ENCODE data around the gene ARMH1.

ARMH1 gene

GRCh38 chr1:44670751-44671640 is 3.5 kb upstream of the ARMH1 start:
- DNase-seq (ENCODE audit: low read depth): no peak

- DNase-seq (ENCODE audit: low read depth): no peak
Measured at GRCh38 chr1:44672254-44672955, 2.1 kb upstream of the ARMH1 start.

DNA sequence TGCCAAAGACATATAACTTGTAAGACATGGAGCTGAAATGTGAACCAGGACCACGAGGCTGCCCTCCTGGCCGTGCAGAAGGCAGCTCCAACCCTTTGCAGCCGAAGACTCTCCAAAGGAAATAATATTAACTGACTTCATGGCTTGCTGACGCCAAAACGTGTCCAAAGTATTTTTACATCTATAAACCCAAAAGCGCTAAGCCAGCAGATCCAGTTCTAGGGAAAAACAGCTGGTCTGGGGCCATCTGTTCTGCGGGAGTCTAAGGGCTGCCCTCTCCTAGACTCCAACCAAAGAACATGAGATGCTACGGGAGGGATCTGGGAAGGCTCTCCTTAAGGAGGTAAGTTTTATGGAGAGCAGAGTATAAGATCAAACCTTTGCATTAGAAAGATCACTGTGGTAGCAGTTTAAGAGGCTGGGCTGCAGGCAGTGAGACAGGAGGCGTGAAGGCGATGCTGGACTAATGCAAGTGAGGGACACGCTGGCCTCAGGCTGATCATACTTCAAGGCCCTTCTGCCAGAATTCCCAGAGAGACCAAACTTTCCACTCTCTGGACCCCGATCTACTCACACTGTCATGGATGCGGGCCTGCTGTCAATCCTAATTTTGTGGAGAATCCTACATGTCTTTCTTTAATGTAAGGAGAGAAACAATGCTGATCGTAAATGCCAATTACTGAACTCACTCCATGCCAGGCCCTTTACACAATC is 1.4 kb upstream of the ARMH1 start:
- no peak for DNase-seq (ENCODE audit: low read depth)

DNA sequence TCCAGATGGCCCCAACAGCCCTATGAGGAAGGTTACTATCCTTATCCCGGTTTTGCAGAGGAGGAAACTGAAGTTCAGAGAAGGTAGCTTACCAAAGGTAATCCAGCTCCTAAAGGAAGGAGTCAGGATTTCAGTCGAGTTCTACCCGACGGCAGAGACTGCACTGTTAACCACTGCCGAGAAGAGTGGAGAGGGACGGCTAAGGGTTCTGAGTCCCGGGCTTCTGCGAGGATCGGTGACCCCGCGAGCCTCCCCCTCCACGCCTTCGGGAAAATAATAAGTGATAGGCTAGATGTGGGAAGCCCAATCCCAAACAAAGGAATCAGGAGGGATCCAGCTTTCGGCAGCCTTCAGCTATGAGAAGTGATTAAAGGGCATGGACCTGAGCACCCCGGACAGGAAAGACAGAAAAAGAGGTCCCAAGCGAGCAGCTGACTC is 820 bp upstream of the ARMH1 start:
- DNase-seq (ENCODE audit: low read depth): no peak

DNA sequence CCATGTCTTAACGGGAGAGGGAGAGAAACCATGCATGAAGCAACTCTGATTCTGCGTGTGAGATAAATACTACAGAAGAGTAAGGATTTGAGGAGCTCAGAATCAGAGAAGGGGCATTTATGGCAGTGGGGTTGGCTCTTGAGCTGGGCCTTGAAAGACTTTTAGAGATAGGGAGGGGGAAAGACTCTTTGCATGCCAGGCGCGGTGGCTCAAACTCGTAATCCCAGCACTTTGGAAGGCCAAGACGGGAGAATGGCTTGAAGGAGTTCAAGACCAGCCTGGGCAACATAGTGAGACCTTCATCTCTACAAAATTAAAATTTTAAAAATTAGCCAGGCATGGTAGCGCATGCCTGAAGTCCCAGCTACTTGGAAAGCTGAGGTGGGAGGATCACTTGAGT is 672 bp downstream of the ARMH1 start:
- DNase-seq (ENCODE audit: low read depth): no peak

GRCh38 chr1:44676484-44677200 is 2.1 kb downstream of the ARMH1 start:
- no peak for DNase-seq (ENCODE audit: low read depth)

DNA sequence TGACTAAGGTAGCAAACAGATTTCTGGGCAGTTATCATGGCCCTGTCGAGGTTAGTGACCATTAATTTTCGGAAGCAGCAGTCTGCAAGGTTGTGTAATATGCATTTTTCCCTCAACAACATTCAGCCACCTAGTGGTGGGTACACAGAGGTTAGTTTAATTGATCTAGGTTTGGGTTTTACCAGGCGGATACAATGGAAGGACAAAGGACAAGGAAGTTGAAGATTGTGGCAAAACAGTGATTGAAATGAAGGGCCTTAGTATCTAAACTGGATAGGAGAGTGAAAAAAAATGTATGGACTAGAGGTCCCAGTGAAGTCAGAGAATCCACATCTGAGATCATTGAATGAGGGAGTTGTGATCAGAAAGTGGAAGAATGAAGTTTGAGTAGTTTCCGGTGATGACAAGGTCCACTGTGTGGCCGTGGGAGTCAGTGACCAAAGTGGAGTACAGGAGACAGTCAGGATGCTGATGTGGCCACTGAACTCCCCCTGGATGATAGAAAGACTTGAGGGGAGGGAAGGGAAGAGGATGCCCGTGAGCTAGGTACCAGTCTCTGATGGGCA is 2.8 kb downstream of the ARMH1 start:
- DNase-seq (ENCODE audit: low read depth): no peak

DNA sequence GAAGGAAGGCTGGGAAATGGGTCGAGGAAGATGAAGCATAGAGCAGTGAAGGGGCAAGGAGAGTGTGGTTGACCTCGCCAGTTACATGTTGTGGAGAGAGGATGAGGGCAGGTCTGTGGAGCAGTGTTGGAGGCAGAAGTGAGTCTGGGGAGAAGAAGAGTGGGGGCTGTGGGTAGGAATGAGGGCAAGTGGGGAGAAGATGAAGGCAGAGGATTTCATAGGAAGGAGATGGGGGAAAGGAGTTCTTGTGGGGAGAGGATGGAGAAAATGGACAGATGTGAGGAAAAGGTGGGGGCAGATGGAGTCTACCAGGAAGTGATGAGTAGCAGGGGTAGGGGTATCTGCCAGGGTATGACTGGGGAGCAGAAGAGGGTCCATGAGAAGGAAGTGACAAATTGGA is 3.6 kb downstream of the ARMH1 start:
- DNase-seq (ENCODE audit: low read depth): no peak

DNA sequence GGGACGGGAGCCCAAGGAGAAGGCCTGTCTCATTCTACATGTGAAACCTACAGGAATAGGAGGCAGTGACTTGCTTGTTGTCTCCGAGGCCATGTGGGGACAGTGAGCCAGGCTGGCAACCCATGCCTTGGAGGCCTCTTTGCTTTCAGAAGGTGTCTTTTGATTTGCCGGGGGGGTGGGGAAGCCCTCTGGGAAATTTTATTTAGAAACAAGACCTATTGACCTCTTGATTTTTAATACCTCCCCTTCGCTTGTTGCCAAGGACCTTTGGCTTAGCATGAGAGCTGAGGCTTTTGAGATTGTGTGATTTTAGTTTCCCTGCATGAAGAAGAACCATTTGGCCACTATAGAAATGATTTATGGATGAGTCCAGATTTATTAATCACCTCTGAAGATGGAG is 4.1 kb downstream of the ARMH1 start:
- no peak for DNase-seq (ENCODE audit: low read depth)

- DNase-seq (ENCODE audit: low read depth): no peak
Measured at GRCh38 chr1:44679468-44679867, 5.0 kb downstream of the ARMH1 start.

GRCh38 chr1:44681905-44682882 is 7.7 kb downstream of the ARMH1 start:
- DNase-seq (ENCODE audit: low read depth): no peak

DNA sequence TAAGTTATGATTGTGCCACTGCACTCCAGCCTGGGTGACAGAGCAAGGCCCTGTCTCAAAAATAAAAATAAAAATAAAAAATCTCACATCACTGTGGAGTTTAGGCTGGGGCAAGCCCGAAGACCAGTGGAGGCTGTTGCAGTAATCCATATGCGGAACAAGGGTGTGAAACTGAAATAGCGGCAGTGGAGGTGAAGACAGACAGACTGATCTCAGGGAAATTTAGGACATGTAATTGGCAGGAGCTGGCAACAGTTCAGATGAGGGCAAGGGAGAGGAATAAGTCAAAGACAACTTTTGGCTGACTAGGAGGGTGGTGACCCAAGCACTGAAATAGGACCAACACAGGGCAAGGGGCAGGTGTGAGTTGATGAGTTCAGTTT is 8.4 kb downstream of the ARMH1 start:
- no peak for DNase-seq (ENCODE audit: low read depth)

- DNase-seq (ENCODE audit: low read depth): no peak
Measured at GRCh38 chr1:44684525-44684924, 10.0 kb downstream of the ARMH1 start.

- DNase-seq (ENCODE audit: low read depth): no peak
Measured at GRCh38 chr1:44685218-44685617, 10.7 kb downstream of the ARMH1 start.

DNA sequence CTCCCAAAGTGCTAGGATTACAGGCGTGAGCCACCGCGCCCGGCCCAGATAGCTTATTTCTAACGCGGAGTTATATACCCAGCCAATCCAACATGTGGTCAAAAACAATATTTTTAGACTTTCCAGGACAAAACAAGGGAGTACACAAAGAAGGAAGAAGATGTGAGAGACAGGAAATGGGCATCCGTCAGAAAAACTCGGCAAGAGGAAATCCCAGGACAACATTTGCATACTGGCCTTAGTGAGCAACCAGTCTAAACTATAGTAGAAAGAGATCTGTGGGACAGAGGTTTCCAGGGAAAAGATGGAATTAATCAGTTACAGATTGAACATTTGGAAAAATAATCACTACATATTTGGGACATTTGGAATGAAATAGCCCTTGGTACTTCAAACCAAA is 11.4 kb downstream of the ARMH1 start:
- DNase-seq (ENCODE audit: low read depth): no peak

- DNase-seq (ENCODE audit: low read depth): no peak
Measured at GRCh38 chr1:44688760-44689446, 14.4 kb downstream of the ARMH1 start.

- DNase-seq (ENCODE audit: low read depth): no peak
Measured at GRCh38 chr1:44689447-44689765, 14.9 kb downstream of the ARMH1 start.

DNA sequence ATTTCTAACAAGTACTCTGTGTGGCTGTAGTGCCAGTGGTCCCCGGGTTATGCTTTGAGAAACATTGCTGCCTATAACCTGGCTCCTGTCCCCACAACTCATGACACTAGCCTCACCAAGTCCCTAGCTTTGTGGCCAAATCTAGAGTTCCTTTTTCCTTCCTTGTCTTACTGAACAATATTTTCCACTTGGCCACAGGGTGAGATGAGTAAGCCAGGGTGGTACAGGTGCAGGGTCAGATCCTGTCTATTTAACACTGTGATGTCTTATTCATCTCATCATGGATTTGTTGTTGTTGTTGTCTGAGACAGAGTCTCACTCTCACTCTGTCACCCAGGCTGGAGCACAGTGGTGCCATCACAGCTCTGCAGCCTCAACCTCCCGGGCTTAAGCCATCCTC is 18.6 kb downstream of the ARMH1 start:
- DNase-seq (ENCODE audit: low read depth): no peak

DNA sequence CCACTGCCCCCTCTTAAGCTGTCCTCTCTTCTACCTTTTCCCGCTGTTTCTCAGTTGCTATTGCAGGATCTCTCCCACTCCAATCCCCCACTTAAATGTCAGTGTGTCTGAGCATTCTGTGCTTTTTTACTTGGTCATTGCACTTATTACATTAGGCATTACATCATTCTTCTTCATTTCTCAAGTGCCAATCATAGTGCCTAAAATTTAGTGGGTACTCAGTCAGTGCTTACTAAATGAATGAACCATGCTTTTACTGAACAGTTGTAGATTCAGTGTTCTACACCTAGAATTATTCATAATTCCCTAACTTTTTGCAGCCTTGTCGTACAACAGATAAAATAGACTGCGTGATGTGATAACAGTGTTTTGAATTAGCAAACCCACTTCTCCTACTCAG is 19.4 kb downstream of the ARMH1 start:
- no peak for DNase-seq (ENCODE audit: low read depth)

DNA sequence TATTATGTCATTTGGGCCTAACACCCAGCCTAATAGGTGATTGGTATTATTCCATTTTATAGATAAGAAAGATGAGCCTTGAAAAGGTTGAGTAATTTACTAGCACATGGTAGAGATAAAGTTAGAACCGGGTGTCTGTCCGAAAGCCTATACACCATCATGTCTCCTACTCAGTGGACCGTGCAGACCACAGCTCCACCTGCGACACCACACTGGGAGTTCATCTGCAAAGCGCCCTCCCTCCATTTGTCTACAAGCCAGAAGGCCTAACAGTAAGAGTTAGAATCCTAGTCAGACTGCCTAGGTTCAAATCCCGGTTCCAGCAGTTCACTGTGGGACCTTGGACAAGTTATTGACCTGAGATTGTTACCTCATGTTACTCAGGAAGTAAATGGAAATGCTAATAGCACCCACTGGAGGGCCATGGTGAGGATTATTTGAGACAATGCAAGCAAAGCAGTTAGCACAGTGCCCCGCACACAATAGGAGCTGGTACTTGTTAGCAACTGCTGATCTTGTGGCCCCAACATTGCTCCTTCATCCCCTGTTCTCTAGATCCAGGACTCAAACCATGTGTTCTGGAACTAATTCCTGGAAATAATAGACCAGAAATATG is 20.5 kb downstream of the ARMH1 start:
- DNase-seq (ENCODE audit: low read depth): no peak

Measured in stimulated activated CD8-positive, alpha-beta memory T cell treated with anti-CD3 and anti-CD28 coated beads, Interleukin-15, amount 100 ng/mL, for 24 hours (primary cell).